ENCODE measurements around the gene TET3.

The TET3 gene

GRCh38 chr2:73964223-73964622, 20.5 kb upstream of the TET3 start:
- no peak for DNase-seq (ENCODE audit: low read depth in 2 of 2)

GRCh38 chr2:73965053-73965452, 19.7 kb upstream of the TET3 start:
- DNase-seq (ENCODE audit: low read depth in 2 of 2), result no peak

- no peak for DNase-seq (ENCODE audit: low read depth in 2 of 2)
Observed at GRCh38 chr2:73968357-73968937, 16.3 kb upstream of the TET3 start.

GRCh38 chr2:73969356-73969755, 15.4 kb upstream of the TET3 start:
- DNase-seq (ENCODE audit: low read depth in 2 of 2), result no peak

GRCh38 chr2:73970141-73970803, 14.4 kb upstream of the TET3 start:
- no peak for DNase-seq (ENCODE audit: low read depth in 2 of 2)

- DNase-seq (ENCODE audit: low read depth in 2 of 2), result no peak
Observed at GRCh38 chr2:73970850-73971471, 13.7 kb upstream of the TET3 start.

GRCh38 chr2:73971722-73972121, 13.0 kb upstream of the TET3 start:
- no peak for DNase-seq (ENCODE audit: low read depth in 2 of 2)

- no peak for DNase-seq (ENCODE audit: low read depth in 2 of 2)
Observed at GRCh38 chr2:73972846-73973245, 11.9 kb upstream of the TET3 start.

- no peak for DNase-seq (ENCODE audit: low read depth in 2 of 2)
Observed at GRCh38 chr2:73975731-73976130, 9.0 kb upstream of the TET3 start.

- no peak for DNase-seq (ENCODE audit: low read depth in 2 of 2)
Observed at GRCh38 chr2:73976803-73977202, 7.9 kb upstream of the TET3 start.

- no peak for DNase-seq (ENCODE audit: low read depth in 2 of 2)
Observed at GRCh38 chr2:73977466-73977865, 7.2 kb upstream of the TET3 start.

- no peak for DNase-seq (ENCODE audit: low read depth in 2 of 2)
Observed at GRCh38 chr2:73979021-73979420, 5.7 kb upstream of the TET3 start.

- peak in 1 of 2 experiments; percentile 46 for DNase-seq (ENCODE audit: low read depth in 2 of 2)
Observed at GRCh38 chr2:73979686-73980085, 5.0 kb upstream of the TET3 start.

GRCh38 chr2:73980566-73980965, 4.1 kb upstream of the TET3 start:
- DNase-seq (ENCODE audit: low read depth in 2 of 2), result no peak

- DNase-seq (ENCODE audit: low read depth in 2 of 2), result no peak
Observed at GRCh38 chr2:73981081-73982001, 3.4 kb upstream of the TET3 start.

- no peak for DNase-seq (ENCODE audit: low read depth in 2 of 2)
Observed at GRCh38 chr2:73982140-73982617, 2.5 kb upstream of the TET3 start.

- DNase-seq (ENCODE audit: low read depth in 2 of 2), result no peak
Observed at GRCh38 chr2:73983322-73984202, 1.1 kb upstream of the TET3 start.

- no peak for DNase-seq (ENCODE audit: low read depth in 2 of 2)
Observed at GRCh38 chr2:73984922-73985307, 205 bp downstream of the TET3 start.

- no peak for DNase-seq (ENCODE audit: low read depth in 2 of 2)
Observed at GRCh38 chr2:73985308-73986084, 786 bp downstream of the TET3 start.

GRCh38 chr2:73986085-73986681, 1.5 kb downstream of the TET3 start:
- DNase-seq (ENCODE audit: low read depth in 2 of 2), result no peak
